ENCODE measurements around the gene TAF4B.

DNA sequence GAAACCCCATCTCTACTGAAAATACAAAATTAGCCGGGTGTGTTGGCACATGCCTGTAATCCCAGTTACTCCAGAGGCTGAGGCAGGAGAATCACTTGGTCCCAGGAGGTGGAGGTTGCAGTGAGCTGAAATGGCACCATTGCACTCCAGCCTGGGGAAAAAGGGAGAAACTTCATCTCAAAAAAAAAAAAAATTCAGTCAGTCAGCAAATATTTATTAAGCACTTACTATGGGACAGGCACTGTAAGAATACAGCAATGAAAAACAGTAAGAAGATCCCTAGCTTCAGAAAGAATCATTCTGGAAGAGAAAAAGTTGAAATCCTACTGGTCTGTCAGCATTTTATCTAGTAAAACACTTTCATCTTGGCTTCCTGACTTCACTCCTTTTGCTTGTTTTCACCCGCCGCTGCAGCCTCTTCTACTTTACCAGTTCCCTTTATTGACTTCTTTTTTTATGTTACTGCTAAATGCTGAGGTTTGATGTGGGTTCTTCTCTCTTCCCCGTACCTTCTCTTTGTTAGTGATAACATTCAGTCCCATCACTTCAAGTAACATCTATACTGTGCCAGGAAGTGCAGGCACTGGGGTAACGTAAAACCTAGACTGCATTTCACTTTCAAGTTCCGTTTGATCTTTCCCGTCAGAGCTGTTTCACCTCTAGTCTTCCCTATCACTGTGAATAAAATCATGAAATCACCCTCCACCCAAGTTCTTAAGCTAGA lies 10.8 kb upstream of the TAF4B start:
- TF ChIP-seq, protein P1, sequence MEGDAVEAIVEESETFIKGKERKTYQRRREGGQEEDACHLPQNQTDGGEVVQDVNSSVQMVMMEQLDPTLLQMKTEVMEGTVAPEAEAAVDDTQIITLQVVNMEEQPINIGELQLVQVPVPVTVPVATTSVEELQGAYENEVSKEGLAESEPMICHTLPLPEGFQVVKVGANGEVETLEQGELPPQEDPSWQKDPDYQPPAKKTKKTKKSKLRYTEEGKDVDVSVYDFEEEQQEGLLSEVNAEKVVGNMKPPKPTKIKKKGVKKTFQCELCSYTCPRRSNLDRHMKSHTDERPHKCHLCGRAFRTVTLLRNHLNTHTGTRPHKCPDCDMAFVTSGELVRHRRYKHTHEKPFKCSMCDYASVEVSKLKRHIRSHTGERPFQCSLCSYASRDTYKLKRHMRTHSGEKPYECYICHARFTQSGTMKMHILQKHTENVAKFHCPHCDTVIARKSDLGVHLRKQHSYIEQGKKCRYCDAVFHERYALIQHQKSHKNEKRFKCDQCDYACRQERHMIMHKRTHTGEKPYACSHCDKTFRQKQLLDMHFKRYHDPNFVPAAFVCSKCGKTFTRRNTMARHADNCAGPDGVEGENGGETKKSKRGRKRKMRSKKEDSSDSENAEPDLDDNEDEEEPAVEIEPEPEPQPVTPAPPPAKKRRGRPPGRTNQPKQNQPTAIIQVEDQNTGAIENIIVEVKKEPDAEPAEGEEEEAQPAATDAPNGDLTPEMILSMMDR (IDR thresholded peaks at IDR 0.05; ENCODE audit: low read depth, low read length), result no peak
- no peak for TF ChIP-seq EZH2phosphoT487 (IDR thresholded peaks at IDR 0.05; ENCODE audit: low read depth)
